WTC11 (cell line): ENCODE data around the gene DLX1. TPM values are rescaled to one million over a fixed set of nuclear protein-coding genes. Genes with fewer than 3 reads are reported as not detected.

Experiments used
- ZNF121 ChIP-seq: sonication (generic); formaldehyde crosslinking; IDR thresholded peaks from 2 replicates; pipeline ENCODE4 v1.8.0; 2023; ENCODE audit warnings: missing genetic modification reagents
- ZNF232 ChIP-seq: sonication (generic); formaldehyde crosslinking; IDR thresholded peaks from 2 replicates; pipeline ENCODE4 v1.8.0; 2022; ENCODE audit warnings: mild to moderate bottlenecking, missing genetic modification reagents
- total RNA-seq: library from RNA; stranded (reverse); gene quantifications from 3 replicates; pipeline ENCODE4 v1.2.3, GENCODE V29; 2021
- TF ChIP-seq, protein P1 (sequence below): fragments of 250-450 bp; sonication (Bioruptor Pico); IDR thresholded peaks from 2 replicates; pipeline ENCODE4 v1.9.0; 2021; ENCODE audit warnings: mild to moderate bottlenecking, borderline replicate concordance
- TF ChIP-seq, protein P2 (sequence below): sonication (generic); formaldehyde crosslinking; conservative IDR thresholded peaks from 2 replicates; pipeline ENCODE4 v1.8.1; 2023; ENCODE audit warnings: mild to moderate bottlenecking, low read depth, missing genetic modification reagents, moderate library complexity
- TF ChIP-seq, protein P3 (sequence below): sonication (generic); formaldehyde crosslinking; IDR thresholded peaks from 2 replicates; pipeline ENCODE4 v1.8.1; 2022; ENCODE audit warnings: mild to moderate bottlenecking, missing genetic modification reagents, moderate library complexity, borderline replicate concordance
- TF ChIP-seq, protein P4 (sequence below): sonication (generic); formaldehyde crosslinking; IDR thresholded peaks from 2 replicates; pipeline ENCODE4 v1.8.1; 2023; ENCODE audit warnings: mild to moderate bottlenecking, missing genetic modification reagents
- TF ChIP-seq, protein P5 (sequence below): fragments of 250-450 bp; sonication (Bioruptor Pico); IDR thresholded peaks from 2 replicates; pipeline ENCODE4 v1.9.0; 2021; ENCODE audit warnings: mild to moderate bottlenecking
- TF ChIP-seq, protein P6 (sequence below): sonication (generic); formaldehyde crosslinking; IDR thresholded peaks from 2 replicates; pipeline ENCODE4 v1.8.0; 2022; ENCODE audit warnings: mild to moderate bottlenecking, missing genetic modification reagents
- TF ChIP-seq, protein P7 (sequence below): sonication (generic); formaldehyde crosslinking; IDR thresholded peaks from 2 replicates; pipeline ENCODE4 v1.8.0; 2023; ENCODE audit warnings: missing genetic modification reagents, mild to moderate bottlenecking, borderline replicate concordance

Gene DLX1
- total RNA-seq, 1 experiment from 2014 or later: not detected

GRCh38 chr2:172050479-172051125, 34.7 kb upstream of the DLX1 start (continued):
- TF ChIP-seq, protein P1, sequence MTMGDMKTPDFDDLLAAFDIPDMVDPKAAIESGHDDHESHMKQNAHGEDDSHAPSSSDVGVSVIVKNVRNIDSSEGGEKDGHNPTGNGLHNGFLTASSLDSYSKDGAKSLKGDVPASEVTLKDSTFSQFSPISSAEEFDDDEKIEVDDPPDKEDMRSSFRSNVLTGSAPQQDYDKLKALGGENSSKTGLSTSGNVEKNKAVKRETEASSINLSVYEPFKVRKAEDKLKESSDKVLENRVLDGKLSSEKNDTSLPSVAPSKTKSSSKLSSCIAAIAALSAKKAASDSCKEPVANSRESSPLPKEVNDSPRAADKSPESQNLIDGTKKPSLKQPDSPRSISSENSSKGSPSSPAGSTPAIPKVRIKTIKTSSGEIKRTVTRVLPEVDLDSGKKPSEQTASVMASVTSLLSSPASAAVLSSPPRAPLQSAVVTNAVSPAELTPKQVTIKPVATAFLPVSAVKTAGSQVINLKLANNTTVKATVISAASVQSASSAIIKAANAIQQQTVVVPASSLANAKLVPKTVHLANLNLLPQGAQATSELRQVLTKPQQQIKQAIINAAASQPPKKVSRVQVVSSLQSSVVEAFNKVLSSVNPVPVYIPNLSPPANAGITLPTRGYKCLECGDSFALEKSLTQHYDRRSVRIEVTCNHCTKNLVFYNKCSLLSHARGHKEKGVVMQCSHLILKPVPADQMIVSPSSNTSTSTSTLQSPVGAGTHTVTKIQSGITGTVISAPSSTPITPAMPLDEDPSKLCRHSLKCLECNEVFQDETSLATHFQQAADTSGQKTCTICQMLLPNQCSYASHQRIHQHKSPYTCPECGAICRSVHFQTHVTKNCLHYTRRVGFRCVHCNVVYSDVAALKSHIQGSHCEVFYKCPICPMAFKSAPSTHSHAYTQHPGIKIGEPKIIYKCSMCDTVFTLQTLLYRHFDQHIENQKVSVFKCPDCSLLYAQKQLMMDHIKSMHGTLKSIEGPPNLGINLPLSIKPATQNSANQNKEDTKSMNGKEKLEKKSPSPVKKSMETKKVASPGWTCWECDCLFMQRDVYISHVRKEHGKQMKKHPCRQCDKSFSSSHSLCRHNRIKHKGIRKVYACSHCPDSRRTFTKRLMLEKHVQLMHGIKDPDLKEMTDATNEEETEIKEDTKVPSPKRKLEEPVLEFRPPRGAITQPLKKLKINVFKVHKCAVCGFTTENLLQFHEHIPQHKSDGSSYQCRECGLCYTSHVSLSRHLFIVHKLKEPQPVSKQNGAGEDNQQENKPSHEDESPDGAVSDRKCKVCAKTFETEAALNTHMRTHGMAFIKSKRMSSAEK: no peak
- TF ChIP-seq, protein P2, sequence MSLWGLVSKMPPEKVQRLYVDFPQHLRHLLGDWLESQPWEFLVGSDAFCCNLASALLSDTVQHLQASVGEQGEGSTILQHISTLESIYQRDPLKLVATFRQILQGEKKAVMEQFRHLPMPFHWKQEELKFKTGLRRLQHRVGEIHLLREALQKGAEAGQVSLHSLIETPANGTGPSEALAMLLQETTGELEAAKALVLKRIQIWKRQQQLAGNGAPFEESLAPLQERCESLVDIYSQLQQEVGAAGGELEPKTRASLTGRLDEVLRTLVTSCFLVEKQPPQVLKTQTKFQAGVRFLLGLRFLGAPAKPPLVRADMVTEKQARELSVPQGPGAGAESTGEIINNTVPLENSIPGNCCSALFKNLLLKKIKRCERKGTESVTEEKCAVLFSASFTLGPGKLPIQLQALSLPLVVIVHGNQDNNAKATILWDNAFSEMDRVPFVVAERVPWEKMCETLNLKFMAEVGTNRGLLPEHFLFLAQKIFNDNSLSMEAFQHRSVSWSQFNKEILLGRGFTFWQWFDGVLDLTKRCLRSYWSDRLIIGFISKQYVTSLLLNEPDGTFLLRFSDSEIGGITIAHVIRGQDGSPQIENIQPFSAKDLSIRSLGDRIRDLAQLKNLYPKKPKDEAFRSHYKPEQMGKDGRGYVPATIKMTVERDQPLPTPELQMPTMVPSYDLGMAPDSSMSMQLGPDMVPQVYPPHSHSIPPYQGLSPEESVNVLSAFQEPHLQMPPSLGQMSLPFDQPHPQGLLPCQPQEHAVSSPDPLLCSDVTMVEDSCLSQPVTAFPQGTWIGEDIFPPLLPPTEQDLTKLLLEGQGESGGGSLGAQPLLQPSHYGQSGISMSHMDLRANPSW (CRISPR knock-in tag): no peak
- TF ChIP-seq, protein P3, sequence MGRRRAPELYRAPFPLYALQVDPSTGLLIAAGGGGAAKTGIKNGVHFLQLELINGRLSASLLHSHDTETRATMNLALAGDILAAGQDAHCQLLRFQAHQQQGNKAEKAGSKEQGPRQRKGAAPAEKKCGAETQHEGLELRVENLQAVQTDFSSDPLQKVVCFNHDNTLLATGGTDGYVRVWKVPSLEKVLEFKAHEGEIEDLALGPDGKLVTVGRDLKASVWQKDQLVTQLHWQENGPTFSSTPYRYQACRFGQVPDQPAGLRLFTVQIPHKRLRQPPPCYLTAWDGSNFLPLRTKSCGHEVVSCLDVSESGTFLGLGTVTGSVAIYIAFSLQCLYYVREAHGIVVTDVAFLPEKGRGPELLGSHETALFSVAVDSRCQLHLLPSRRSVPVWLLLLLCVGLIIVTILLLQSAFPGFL (CRISPR knock-in tag): no peak
- TF ChIP-seq, protein P4, sequence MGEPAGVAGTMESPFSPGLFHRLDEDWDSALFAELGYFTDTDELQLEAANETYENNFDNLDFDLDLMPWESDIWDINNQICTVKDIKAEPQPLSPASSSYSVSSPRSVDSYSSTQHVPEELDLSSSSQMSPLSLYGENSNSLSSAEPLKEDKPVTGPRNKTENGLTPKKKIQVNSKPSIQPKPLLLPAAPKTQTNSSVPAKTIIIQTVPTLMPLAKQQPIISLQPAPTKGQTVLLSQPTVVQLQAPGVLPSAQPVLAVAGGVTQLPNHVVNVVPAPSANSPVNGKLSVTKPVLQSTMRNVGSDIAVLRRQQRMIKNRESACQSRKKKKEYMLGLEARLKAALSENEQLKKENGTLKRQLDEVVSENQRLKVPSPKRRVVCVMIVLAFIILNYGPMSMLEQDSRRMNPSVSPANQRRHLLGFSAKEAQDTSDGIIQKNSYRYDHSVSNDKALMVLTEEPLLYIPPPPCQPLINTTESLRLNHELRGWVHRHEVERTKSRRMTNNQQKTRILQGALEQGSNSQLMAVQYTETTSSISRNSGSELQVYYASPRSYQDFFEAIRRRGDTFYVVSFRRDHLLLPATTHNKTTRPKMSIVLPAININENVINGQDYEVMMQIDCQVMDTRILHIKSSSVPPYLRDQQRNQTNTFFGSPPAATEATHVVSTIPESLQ: no peak
- TF ChIP-seq, protein P5, sequence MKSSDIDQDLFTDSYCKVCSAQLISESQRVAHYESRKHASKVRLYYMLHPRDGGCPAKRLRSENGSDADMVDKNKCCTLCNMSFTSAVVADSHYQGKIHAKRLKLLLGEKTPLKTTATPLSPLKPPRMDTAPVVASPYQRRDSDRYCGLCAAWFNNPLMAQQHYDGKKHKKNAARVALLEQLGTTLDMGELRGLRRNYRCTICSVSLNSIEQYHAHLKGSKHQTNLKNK (CRISPR knock-in tag): no peak
- TF ChIP-seq, protein P6, sequence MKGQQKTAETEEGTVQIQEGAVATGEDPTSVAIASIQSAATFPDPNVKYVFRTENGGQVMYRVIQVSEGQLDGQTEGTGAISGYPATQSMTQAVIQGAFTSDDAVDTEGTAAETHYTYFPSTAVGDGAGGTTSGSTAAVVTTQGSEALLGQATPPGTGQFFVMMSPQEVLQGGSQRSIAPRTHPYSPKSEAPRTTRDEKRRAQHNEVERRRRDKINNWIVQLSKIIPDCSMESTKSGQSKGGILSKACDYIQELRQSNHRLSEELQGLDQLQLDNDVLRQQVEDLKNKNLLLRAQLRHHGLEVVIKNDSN (CRISPR knock-in tag): no peak
- TF ChIP-seq ZNF121 (CRISPR knock-in tag) (no peak), ZNF232 (CRISPR knock-in tag) (no peak)
- TF ChIP-seq, protein P7, sequence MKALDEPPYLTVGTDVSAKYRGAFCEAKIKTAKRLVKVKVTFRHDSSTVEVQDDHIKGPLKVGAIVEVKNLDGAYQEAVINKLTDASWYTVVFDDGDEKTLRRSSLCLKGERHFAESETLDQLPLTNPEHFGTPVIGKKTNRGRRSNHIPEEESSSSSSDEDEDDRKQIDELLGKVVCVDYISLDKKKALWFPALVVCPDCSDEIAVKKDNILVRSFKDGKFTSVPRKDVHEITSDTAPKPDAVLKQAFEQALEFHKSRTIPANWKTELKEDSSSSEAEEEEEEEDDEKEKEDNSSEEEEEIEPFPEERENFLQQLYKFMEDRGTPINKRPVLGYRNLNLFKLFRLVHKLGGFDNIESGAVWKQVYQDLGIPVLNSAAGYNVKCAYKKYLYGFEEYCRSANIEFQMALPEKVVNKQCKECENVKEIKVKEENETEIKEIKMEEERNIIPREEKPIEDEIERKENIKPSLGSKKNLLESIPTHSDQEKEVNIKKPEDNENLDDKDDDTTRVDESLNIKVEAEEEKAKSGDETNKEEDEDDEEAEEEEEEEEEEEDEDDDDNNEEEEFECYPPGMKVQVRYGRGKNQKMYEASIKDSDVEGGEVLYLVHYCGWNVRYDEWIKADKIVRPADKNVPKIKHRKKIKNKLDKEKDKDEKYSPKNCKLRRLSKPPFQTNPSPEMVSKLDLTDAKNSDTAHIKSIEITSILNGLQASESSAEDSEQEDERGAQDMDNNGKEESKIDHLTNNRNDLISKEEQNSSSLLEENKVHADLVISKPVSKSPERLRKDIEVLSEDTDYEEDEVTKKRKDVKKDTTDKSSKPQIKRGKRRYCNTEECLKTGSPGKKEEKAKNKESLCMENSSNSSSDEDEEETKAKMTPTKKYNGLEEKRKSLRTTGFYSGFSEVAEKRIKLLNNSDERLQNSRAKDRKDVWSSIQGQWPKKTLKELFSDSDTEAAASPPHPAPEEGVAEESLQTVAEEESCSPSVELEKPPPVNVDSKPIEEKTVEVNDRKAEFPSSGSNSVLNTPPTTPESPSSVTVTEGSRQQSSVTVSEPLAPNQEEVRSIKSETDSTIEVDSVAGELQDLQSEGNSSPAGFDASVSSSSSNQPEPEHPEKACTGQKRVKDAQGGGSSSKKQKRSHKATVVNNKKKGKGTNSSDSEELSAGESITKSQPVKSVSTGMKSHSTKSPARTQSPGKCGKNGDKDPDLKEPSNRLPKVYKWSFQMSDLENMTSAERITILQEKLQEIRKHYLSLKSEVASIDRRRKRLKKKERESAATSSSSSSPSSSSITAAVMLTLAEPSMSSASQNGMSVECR (CRISPR knock-in tag): no peak
